Thoracic aorta (tissue), 2 donors: ENCODE measurements around the gene ZEB2. TPM values are rescaled to one million over a fixed set of nuclear protein-coding genes. Genes with fewer than 3 reads are reported as not detected.
A peak's percentile ranks its signal among the peaks of the same experiment; 100 is the strongest.

Experiments
- ATAC-seq: fragments of 150-250 bp; one replicate; pipeline ENCODE4 v1.8.0; 2017; ENCODE audit warnings: low read depth; ENCODE audit not compliant: insufficient number of reproducible peaks, low FRiP score
- DNase-seq: peaks from one replicate; pipeline ENCODE4 v3.0.0-alpha.2; 2020; ENCODE audit warnings: low spot score
- H3K27ac ChIP-seq, 2 donors: fragments of 200-600 bp; sonication (generic); 1 replicate in 1 of 2; 2 replicates in 1 of 2; pipeline ENCODE4 v1.5.1; 2016; ENCODE audit warnings: mild to moderate bottlenecking in 2 of 2, moderate library complexity in 2 of 2
- H3K27me3 ChIP-seq: fragments of 200-600 bp; sonication (generic); replicated peaks from 2 replicates; pipeline ENCODE4 v1.6.0; 2016; ENCODE audit warnings: mild to moderate bottlenecking; ENCODE audit not compliant: insufficient read depth
- H3K36me3 ChIP-seq: fragments of 200-600 bp; sonication (generic); one replicate; pipeline ENCODE4 v1.5.1; 2016
- H3K4me1 ChIP-seq, 2 donors: fragments of 200-600 bp; sonication (generic); 1 replicate in 1 of 2; 2 replicates in 1 of 2; pipeline versions ENCODE4 v1.5.1 to v1.6.0; 2016; ENCODE audit warnings: low read depth in 2 of 2, mild to moderate bottlenecking in 1 of 2; ENCODE audit not compliant: control insufficient read depth in 1 of 2
- H3K4me3 ChIP-seq: fragments of 200-600 bp; sonication (generic); 2 replicates; pipeline ENCODE4 v1.5.1; 2016; ENCODE audit warnings: mild to moderate bottlenecking
- H3K9me3 ChIP-seq: fragments of 200-600 bp; sonication (generic); 2 replicates; pipeline ENCODE4 v1.5.1; 2016
- total RNA-seq, 2 donors: library from RNA; depleted of rRNA; stranded (reverse); fragments of >200 nt; gene quantifications; one replicate each; pipeline versions ENCODE4 v1.1.0 to v1.2.3, GENCODE V29; 2016
- TF ChIP-seq, protein P1 (sequence below): fragments of 200-600 bp; sonication (generic); IDR thresholded peaks from one replicate; pipeline ENCODE4 v1.5.1; 2019; ENCODE audit warnings: antibody characterized with exemption

ZEB2 gene
- total RNA-seq, 2 donors from 2014 or later, result 122 to 190 TPM

DNA sequence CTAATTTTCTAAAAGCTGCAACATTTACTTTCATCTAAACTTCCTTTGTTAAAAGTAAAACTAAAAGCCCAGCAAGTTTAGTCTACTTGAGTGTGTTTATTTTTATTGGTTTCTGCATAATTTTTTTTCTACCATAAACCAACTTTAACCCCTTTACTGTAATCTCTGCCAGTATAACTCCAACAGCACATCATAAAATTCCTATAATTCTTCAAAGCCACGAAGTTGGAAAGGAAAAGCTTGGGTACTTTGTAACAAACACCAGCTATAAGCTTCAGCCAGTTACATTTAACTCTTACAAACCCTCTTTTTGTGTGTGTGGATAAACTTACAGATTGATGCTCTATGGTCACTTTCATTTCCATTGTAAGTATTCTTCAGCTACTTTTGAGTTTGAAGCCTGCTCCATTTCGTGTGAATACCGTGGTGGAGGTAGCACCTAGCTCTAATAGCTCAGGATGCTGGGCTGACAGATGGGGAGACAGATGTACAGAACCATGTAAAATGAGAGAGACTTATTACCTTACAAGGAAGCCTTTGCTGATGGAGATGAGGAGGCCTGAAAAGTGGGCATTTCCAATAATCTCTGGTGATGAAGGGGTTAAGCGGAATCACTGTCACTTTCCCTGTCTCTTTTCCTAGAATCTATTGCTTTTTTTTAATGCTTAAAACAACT is 42.5 kb downstream of the ZEB2 start:
- Histone ChIP-seq H3K9me3 (no peaks in the 10 kb centered on the region), H3K27ac (no peak overlapping the region), H3K36me3 (no peaks in the 10 kb centered on the region), H3K27me3 (no peaks in the 10 kb centered on the region), H3K4me3 (peak overlapping the region; percentile 37), H3K4me1 (peaks cover 35 to 78% of the 10 kb centered on the region in 2 donors)
- DNase-seq, result no peak
- ATAC-seq, result no peak
- TF ChIP-seq, protein P1, sequence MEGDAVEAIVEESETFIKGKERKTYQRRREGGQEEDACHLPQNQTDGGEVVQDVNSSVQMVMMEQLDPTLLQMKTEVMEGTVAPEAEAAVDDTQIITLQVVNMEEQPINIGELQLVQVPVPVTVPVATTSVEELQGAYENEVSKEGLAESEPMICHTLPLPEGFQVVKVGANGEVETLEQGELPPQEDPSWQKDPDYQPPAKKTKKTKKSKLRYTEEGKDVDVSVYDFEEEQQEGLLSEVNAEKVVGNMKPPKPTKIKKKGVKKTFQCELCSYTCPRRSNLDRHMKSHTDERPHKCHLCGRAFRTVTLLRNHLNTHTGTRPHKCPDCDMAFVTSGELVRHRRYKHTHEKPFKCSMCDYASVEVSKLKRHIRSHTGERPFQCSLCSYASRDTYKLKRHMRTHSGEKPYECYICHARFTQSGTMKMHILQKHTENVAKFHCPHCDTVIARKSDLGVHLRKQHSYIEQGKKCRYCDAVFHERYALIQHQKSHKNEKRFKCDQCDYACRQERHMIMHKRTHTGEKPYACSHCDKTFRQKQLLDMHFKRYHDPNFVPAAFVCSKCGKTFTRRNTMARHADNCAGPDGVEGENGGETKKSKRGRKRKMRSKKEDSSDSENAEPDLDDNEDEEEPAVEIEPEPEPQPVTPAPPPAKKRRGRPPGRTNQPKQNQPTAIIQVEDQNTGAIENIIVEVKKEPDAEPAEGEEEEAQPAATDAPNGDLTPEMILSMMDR, result no peak

- no peak for DNase-seq
- H3K36me3 ChIP-seq, result no peaks in the 10 kb centered on the region
Measured at GRCh38 chr2:144476682-144477081, 43.2 kb downstream of the ZEB2 start.

GRCh38 chr2:144475569-144476275 is 44.2 kb downstream of the ZEB2 start:
- no peaks in the 10 kb centered on the region for H3K36me3 ChIP-seq
- H3K4me1 ChIP-seq, result peaks cover 36 to 79% of the 10 kb centered on the region in 2 donors
- no peak overlapping the region for H3K27ac ChIP-seq
- no peaks in the 10 kb centered on the region for H3K9me3 ChIP-seq
- H3K27me3 ChIP-seq, result no peaks in the 10 kb centered on the region
- DNase-seq (no peak), ATAC-seq (no peak)
- TF ChIP-seq, protein P1, result no peak
- H3K4me3 ChIP-seq, result no peak overlapping the region

More at GRCh38 chr2:144476682-144477081, 43.2 kb downstream of the ZEB2 start:
- ATAC-seq, result no peak
- H3K27ac ChIP-seq, result no peak overlapping the region
- TF ChIP-seq, protein P1, result no peak
- H3K9me3 ChIP-seq, result no peaks in the 10 kb centered on the region
- no peak overlapping the region for H3K4me3 ChIP-seq
- H3K27me3 ChIP-seq, result no peaks in the 10 kb centered on the region
- peaks cover 35 to 79% of the 10 kb centered on the region in 2 donors for H3K4me1 ChIP-seq

GRCh38 chr2:144475044-144475443 is 44.9 kb downstream of the ZEB2 start:
- H3K4me1 ChIP-seq, result peaks cover 35 to 78% of the 10 kb centered on the region in 2 donors
- no peaks in the 10 kb centered on the region for H3K27me3 ChIP-seq
- TF ChIP-seq, protein P1, result no peak
- no peaks in the 10 kb centered on the region for H3K36me3 ChIP-seq
- DNase-seq, result no peak
- no peaks in the 10 kb centered on the region for H3K9me3 ChIP-seq
- no peak overlapping the region for H3K4me3 ChIP-seq
- no peak overlapping the region for H3K27ac ChIP-seq
- ATAC-seq, result no peak

- no peaks in the 10 kb centered on the region for H3K36me3 ChIP-seq
- H3K27ac ChIP-seq, result no peak overlapping the region
- no peaks in the 10 kb centered on the region for H3K27me3 ChIP-seq
- no peaks in the 10 kb centered on the region for H3K9me3 ChIP-seq
- no peak for DNase-seq
- TF ChIP-seq, protein P1, result no peak
- ATAC-seq, result no peak
- no peak overlapping the region for H3K4me3 ChIP-seq
- peaks cover 26 to 78% of the 10 kb centered on the region in 2 donors for H3K4me1 ChIP-seq
Measured at GRCh38 chr2:144474017-144474416, 45.9 kb downstream of the ZEB2 start.
